ENCODE data around the gene CFAP100. TPM values are rescaled to one million over a fixed set of nuclear protein-coding genes. Genes with fewer than 3 reads are reported as not detected.

CFAP100 gene
- polyA plus RNA-seq, 3 donors = not detected

- peak overlapping the region in 1 of 2 donors; percentile 32 for H3K27ac ChIP-seq (ENCODE audit: low read depth in 1 of 2, low read length in 2 of 2)
- Mint-ChIP-seq H3K27ac (peak overlapping the region in 3 of 7 donors; percentile 11 to 57 (median 21)), H3K4me3 (no peak overlapping the region), H3K4me1 (no peaks in the 10 kb centered on the region), H3K36me3 (peaks cover 75 to 85% of the 10 kb centered on the region in 2 donors), H3K9me3 (peaks cover 0 to 2% (median 0%) of the 10 kb centered on the region in 7 donors), H3K27me3 (ENCODE audit: low read depth in 3 of 3) (peaks cover 0 to 3% (median 0%) of the 10 kb centered on the region in 3 donors)
- H3K9ac ChIP-seq (ENCODE audit: insufficient read depth, low read length, poor library complexity, severe bottlenecking) = no peak overlapping the region
- no peak for TF ChIP-seq CTCF (IDR thresholded peaks at IDR 0.05)
- intact Hi-C loops (cut with micrococcal nuclease) = no loop called here
- H3K27me3 ChIP-seq (ENCODE audit: control insufficient read depth in 2 of 2, insufficient read depth in 2 of 2, low read length in 2 of 2) = no peaks in the 10 kb centered on the region
- 75% methylated on average over 4 of the region's 4 CpGs for WGBS (ENCODE audit: insufficient coverage)
- H3K4me2 ChIP-seq (replicated peaks; ENCODE audit: extremely low read depth, low read length, poor library complexity, severe bottlenecking) = no peak overlapping the region
- H3K36me3 ChIP-seq (replicated peaks in 1 of 2; ENCODE audit: control insufficient read depth in 1 of 2, insufficient read depth in 2 of 2, low read length in 2 of 2) = peaks cover 83 to 97% of the 10 kb centered on the region in 2 donors
- H3K9me3 ChIP-seq (replicated peaks in 1 of 2; ENCODE audit: control insufficient read depth in 1 of 2, insufficient read depth in 1 of 2, low read length in 2 of 2) = no peaks in the 10 kb centered on the region
- H3K4me3 ChIP-seq (replicated peaks in 1 of 3; ENCODE audit: low read depth in 2 of 3, low read length in 3 of 3) = no peak overlapping the region
- H2AFZ ChIP-seq (ENCODE audit: insufficient read depth, low read depth, low read length, poor library complexity, severe bottlenecking) = no peak overlapping the region
- no peak for DNase-seq
- H3K4me1 ChIP-seq (ENCODE audit: control insufficient read depth in 1 of 2, insufficient read depth in 2 of 2, low read length in 2 of 2) = no peaks in the 10 kb centered on the region
- peaks cover 85% of the 10 kb centered on the region for H3K79me2 ChIP-seq (ENCODE audit: insufficient read depth, low read length)
- H4K20me1 ChIP-seq (ENCODE audit: insufficient read depth, low read length) = peaks cover 98% of the 10 kb centered on the region
These were observed 61.5 kb downstream of the CFAP100 start for GRCh38 chr3:126456211-126456610.

GRCh38 chr3:126456766-126457388 lies 62.2 kb downstream of the CFAP100 start:
- no peaks in the 10 kb centered on the region for H3K27me3 ChIP-seq (ENCODE audit: control insufficient read depth in 2 of 2, insufficient read depth in 2 of 2, low read length in 2 of 2)
- no peak overlapping the region for H3K9ac ChIP-seq (ENCODE audit: insufficient read depth, low read length, poor library complexity, severe bottlenecking)
- no peaks in the 10 kb centered on the region for H3K9me3 ChIP-seq (replicated peaks in 1 of 2; ENCODE audit: control insufficient read depth in 1 of 2, insufficient read depth in 1 of 2, low read length in 2 of 2)
- H3K79me2 ChIP-seq (ENCODE audit: insufficient read depth, low read length) = peaks cover 91% of the 10 kb centered on the region
- DNase-seq = no peak
- peaks cover 98% of the 10 kb centered on the region for H4K20me1 ChIP-seq (ENCODE audit: insufficient read depth, low read length)
- peaks cover 0 to 3% (median 0%) of the 10 kb centered on the region in 3 donors for H3K27me3 Mint-ChIP-seq (ENCODE audit: low read depth in 3 of 3)
- H3K4me3 Mint-ChIP-seq = no peak overlapping the region
- peaks cover 75 to 85% of the 10 kb centered on the region in 2 donors for H3K36me3 Mint-ChIP-seq
- 88% methylated on average over 11 of the region's 12 CpGs for WGBS (ENCODE audit: insufficient coverage)
- peaks cover 83 to 97% of the 10 kb centered on the region in 2 donors for H3K36me3 ChIP-seq (replicated peaks in 1 of 2; ENCODE audit: control insufficient read depth in 1 of 2, insufficient read depth in 2 of 2, low read length in 2 of 2)
- peak overlapping the region in 2 of 7 donors; percentile 30 to 57 for H3K27ac Mint-ChIP-seq
- no peak for TF ChIP-seq CTCF (IDR thresholded peaks at IDR 0.05)
- H3K27ac ChIP-seq (ENCODE audit: low read depth in 1 of 2, low read length in 2 of 2) = peak overlapping the region in 1 of 2 donors; percentile 32
- intact Hi-C loops (cut with micrococcal nuclease) = no loop called here
- no peak overlapping the region for H2AFZ ChIP-seq (ENCODE audit: insufficient read depth, low read depth, low read length, poor library complexity, severe bottlenecking)
- H3K4me3 ChIP-seq (replicated peaks in 1 of 3; ENCODE audit: low read depth in 2 of 3, low read length in 3 of 3) = no peak overlapping the region
- no peak overlapping the region for H3K4me2 ChIP-seq (replicated peaks; ENCODE audit: extremely low read depth, low read length, poor library complexity, severe bottlenecking)
- no peaks in the 10 kb centered on the region for H3K4me1 ChIP-seq (ENCODE audit: control insufficient read depth in 1 of 2, insufficient read depth in 2 of 2, low read length in 2 of 2)
- H3K4me1 Mint-ChIP-seq = no peaks in the 10 kb centered on the region
- peaks cover 0 to 2% (median 0%) of the 10 kb centered on the region in 7 donors for H3K9me3 Mint-ChIP-seq

Data from CD14-positive monocyte (primary cell).